Rectal smooth muscle tissue (tissue), 1 donor: Measurements from ENCODE around the gene ZNF565.
"Not testable (repeated sequence)": the region's sequence is repeated elsewhere in the genome, so short reads cannot be mapped to it uniquely, and the experiment has no call there.

Source experiments
- H3K27ac ChIP-seq: one replicate; pipeline ENCODE4 v1.7.0; 2013; ENCODE audit warnings: low read depth, low read length, inconsistent platforms
- H3K27me3 ChIP-seq: one replicate; pipeline ENCODE4 v1.7.0; 2013; ENCODE audit warnings: low read length; ENCODE audit not compliant: control insufficient read depth, insufficient read depth
- H3K36me3 ChIP-seq: one replicate; pipeline ENCODE4 v1.7.0; 2013; ENCODE audit warnings: low read length; ENCODE audit not compliant: control insufficient read depth, insufficient read depth
- H3K4me1 ChIP-seq: one replicate; pipeline ENCODE4 v1.7.0; 2013; ENCODE audit warnings: low read length; ENCODE audit not compliant: control insufficient read depth, insufficient read depth
- H3K4me3 ChIP-seq: one replicate; pipeline ENCODE4 v1.7.0; 2013; ENCODE audit warnings: low read length
- H3K9ac ChIP-seq: one replicate; pipeline ENCODE4 v1.7.0; 2013; ENCODE audit warnings: low read length

Gene ZNF565

DNA sequence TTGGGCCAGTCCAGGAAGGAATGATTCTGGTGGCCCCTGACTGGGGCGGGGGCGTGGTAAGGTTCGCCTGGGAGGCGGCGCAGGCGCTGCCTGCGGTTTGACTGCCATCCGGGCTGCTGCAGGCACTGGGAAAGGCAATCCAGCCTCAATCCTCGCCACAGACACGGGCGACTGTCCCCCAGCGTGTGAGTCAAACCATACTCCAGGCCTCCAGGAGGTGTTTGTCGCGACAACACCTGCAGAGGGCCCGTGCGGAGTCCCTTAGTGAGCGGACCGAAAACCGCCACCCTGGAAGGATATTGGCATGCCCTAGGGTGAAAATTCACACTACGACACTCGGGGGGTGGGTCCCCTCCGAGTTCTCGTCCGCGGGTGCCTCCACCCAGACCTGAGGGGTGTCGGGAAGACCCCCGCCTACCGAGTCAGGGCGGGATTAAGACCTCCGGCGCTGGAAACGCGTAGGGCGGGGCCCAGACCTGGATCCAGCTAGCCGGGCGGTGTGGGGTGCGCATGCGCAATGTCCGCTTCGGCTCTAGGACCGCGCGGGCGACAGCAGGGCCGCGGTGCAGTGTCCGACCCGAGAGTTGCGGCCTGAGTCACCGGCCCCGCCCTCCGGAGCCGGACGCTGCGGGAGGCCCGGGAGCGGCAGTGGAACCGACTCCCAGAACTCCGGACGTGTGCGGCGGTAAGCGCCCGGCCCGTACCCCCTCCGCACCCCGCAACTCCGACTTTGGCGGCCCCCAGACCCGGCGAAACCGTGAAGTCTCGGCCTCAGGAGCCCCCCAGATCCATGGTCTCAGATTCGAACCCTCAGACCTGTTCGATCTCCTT is 74.8 kb downstream of the ZNF565 start, which contains the start of gene CAPNS1:
CAPNS1 (plus strand) TSS at position 594 of the 831 bp plus-strand sequence. CDS start 946 bp downstream, outside the sequence.
- peak within 1 kb of the TSS; percentile 95 for H3K27ac ChIP-seq
- peak within 1 kb of the TSS; percentile 92 for H3K9ac ChIP-seq
- no peaks in the 10 kb centered on the region for H3K27me3 ChIP-seq
- H3K4me1 ChIP-seq: peaks cover 6% of the 10 kb centered on the region
- H3K36me3 ChIP-seq: peaks cover 15% of the 10 kb centered on the region
- H3K4me3 ChIP-seq: peak within 1 kb of the TSS; percentile 98

DNA sequence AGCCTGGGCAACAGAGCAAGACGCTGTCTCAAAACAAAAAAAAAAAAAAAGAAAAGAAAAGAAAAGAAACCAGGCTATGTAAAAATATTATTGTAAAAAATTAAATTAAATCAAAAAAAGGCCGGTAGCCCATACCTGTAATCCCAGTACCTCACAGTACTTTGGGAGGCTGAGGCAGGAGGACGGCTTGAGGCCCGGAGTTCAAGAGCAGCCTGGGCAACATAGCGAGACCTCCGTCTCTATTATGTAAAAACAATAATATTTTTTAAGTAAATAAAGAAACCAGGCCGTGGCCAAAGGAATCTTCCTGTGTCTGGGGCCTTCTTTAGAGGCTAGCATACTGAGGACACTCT is 75.4 kb downstream of the ZNF565 start:
- peaks cover 10% of the 10 kb centered on the region for H3K36me3 ChIP-seq
- H3K9ac ChIP-seq: peak overlapping the region; percentile 82
- no peaks in the 10 kb centered on the region for H3K27me3 ChIP-seq
- H3K4me3 ChIP-seq: peak overlapping the region; percentile 98
- H3K27ac ChIP-seq: peak overlapping the region; percentile 95
- peaks cover 6% of the 10 kb centered on the region for H3K4me1 ChIP-seq

DNA sequence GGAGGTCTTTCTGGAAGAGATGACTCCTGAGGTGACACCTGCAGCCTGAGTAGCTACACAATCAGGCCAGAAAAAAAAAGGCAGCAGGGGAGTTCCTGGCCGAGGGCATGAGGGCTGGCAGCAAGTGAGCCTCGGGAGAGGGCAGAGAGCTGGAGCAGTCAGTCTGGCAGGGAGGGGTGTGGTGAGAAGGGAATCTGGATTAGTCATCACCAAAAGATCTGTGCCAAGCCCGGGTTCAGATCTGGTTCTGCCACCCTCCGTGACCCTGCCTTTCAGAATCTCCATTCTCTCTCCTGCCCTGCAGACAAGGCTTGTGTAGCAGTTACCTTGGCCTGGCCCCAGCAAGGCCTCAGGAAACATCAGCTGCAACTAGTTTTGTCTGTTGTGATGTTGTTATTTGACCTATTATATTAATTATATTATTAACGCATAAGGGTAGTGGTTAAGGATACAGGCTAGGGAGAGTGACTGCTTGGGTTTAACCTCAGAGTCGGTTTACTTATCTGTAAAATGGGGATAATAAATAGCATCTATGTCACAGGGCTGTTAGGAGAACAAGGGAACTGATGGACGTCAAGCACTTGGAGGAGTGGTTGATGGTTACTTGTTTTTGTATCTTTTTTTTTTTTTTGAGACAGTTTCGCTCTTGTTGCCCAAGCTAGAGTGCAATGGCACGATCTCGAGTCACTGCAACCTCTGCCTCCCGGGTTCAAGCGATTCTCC is 77.3 kb downstream of the ZNF565 start:
- Histone ChIP-seq H3K4me1 (peaks cover 6% of the 10 kb centered on the region), H3K9ac (no peak overlapping the region), H3K36me3 (no peaks in the 10 kb centered on the region), H3K27ac (peak overlapping the region; percentile 29), H3K4me3 (peak overlapping the region; percentile 0), H3K27me3 (no peaks in the 10 kb centered on the region)

DNA sequence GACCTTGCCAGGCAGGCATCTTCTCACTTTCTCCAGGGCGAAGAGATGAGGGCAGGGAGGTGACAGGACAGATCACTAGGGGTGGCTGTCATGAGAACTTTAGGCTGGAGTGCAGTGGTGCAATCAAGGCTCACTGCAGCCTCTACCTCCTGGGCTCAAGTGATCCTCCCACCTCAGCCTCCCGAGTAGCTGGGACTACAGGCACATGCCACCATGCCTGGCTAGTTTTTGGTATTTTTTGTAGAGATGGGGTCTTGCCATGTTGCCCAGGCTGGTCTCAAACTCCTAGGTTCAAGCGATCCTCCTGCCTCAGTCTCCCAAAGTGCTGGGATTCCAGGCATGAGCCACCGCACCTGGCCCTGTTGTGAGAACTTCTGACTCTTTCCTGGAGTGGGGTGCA is 79.6 kb downstream of the ZNF565 start:
- not testable (repeated sequence) for H3K36me3 ChIP-seq, H3K4me1 ChIP-seq, H3K9ac ChIP-seq, H3K4me3 ChIP-seq, H3K27ac ChIP-seq, H3K27me3 ChIP-seq
